Effector CD4-positive, alpha-beta T cell (primary cell): Measurements from ENCODE around the gene CPM.
"Not testable (repeated sequence)": the region's sequence is repeated elsewhere in the genome, so short reads cannot be mapped to it uniquely, and the experiment has no call there.

Experiments
- DNase-seq: peaks from one replicate; pipeline ENCODE4 v3.0.0-alpha.2; 2020

CPM gene

DNA sequence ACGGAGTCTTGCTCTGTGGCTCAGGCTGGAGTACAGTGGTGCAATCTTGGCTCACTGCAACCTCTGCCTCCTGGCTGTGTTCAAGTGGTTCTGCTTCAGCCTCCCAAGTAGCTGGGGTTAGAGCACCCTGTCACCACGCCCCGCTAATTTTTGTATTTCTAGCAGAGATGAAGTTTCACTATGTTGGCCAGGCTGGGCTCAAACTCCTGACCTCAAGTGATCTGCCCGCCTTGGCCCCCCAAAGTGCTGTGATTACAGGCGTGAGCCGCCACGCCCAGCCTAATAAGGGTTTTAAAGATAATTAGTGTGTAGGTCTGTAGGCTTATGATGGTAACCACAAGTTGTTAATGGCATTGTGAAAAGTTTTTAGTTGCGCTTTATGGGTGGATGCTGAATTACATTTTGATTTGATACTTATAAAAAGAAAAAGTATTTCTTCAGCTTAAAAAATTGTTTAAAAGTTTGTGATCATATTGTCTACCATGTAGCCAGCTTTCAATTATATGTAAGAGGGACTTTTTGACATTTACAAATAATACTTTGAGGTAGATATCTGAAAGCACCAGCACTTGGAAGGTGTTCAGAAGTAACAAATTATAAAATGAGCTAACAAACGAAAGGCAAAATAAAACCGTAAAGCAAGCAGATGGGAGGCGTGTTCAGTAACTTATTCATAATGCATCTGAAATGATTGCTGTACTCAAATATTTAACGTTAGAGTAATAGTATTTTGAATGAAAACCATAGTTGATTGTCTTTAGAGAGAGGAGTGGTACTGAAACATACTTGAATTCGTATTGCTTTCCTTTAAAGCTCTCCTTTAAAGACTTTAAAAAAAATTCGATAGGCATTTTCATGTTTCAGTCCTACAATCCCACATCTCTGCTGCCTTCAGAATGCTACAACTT is 87.9 kb downstream of the CPM start:
- DNase-seq, result no peak

DNA sequence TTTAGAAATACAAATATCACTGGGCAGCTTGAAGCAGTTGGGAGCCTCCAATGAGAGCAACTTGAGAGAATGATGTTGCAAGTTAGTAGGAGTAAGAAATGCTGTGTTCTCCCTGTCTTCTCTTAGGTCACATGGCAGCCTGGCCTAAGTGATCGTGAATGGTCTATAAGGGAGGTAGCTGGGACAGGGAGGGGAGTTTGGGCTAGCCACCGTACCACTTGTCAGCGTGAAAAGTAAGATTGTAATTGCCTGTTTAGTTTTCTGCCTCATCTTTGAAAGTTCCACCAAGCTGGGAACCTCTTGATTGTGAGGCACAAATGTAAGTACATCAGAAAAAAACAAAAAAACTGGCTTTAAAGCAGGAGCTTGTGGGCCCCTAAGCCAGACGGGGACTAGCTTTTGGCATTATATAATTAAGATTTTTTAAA is 88.6 kb downstream of the CPM start:
- no peak for DNase-seq

DNA sequence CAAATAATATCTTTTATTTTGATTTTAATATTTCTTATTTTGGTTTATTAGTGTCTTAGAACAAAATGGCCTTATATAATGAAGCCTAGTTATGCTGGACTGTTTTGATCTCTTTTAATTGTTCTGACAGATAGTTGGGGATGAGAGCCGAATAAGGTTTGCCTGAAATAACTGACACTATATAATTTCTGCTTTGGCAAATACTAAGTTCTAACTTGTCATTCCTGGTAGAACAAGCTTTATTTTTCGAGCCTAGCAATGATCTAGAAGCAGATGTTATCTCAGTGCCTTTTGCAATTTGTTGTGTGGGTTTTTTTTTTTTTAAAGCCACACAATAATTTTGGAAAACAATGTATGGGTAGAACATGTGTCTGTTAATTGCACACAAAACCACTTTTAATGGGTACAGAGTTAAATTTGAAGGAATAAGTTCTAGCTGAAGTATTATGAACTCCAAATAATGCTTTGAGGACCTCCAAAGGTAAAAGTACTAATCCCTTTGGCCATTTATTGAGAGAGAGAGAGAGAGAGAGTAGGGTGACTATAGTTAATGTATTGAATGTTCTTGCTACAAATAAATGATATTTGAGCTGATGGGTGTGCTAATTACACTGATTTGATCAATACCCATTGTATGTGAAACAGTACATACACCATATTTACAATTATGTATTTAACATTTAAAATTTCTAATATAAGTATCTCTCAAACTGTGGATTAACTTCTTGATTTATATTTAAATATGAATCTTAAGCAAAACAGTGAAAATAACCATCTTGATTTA is 90.0 kb downstream of the CPM start:
- DNase-seq, result no peak

DNA sequence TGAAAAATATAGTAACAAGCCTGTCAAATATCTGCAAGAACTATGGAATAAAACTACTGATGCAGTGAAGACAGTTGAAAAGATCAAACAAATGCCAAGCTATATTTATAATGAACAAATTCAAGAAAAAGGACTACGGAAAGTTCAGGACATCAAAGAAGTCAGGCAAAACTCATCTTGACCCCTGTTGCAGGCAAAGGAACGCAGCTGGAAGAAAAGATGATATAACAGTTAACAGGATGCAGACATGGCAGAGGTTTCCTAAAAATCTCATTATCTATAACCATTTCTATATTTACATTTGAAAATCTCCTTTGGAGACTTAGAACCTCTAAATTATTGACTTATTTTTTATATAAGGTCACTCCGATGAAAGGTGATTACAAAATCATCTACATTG is 90.8 kb downstream of the CPM start:
- no peak for DNase-seq

DNA sequence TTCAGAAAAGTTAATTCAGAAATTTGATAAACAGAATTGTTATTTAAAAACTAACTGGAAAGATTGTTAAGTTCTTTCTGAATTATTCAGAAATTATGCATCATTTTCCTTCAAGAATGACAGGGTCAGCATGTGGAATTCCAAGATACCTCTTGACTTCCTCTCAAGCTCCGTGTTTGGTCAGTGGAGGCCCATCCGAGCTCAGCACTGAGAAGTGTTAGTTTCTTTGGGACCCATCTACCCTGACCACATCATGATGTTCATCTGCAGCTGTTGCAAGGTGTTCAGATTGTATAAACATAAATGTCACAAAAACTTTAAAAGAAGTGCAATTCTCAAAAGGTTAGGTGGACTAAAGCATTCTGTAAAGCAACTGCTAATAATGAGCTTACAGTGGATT is 91.3 kb downstream of the CPM start:
- no peak for DNase-seq

DNA sequence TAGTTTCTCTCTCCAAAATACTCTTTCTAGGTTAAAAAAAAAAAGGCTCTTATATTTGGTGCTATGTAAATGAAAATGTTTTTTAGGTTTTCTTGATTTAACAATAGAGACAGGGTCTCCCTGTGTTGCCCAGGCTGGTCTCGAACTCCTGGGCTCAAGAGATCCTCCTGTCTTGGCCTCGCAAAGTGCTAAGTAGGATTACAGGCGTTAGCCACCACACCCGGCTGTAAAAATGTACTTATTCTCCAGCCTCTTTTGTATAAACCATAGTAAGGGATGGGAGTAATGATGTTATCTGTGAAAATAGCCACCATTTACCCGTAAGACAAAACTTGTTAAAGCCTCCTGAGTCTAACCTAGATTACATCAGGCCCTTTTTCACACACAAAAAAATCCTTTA is 91.8 kb downstream of the CPM start:
- DNase-seq, result not testable (repeated sequence)

DNA sequence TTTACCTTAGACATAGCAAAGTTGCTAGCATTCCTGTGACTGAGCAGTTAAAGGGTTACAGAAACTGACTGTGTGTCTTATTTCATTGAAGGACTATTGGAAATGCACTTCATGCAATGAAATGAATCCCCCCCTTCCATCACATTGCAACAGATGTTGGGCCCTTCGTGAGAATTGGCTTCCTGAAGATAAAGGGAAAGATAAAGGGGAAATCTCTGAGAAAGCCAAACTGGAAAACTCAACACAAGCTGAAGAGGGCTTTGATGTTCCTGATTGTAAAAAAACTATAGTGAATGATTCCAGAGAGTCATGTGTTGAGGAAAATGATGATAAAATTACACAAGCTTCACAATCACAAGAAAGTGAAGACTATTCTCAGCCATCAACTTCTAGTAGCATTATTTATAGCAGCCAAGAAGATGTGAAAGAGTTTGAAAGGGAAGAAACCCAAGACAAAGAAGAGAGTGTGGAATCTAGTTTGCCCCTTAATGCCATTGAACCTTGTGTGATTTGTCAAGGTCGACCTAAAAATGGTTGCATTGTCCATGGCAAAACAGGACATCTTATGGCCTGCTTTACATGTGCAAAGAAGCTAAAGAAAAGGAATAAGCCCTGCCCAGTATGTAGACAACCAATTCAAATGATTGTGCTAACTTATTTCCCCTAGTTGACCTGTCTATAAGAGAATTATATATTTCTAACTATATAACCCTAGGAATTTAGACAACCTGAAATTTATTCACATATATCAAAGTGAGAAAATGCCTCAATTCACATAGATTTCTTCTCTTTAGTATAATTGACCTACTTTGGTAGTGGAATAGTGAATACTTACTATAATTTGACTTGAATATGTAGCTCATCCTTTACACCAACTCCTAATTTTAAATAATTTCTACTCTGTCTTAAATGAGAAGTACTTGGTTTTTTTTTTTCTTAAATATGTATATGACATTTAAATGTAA is 93.5 kb downstream of the CPM start:
- DNase-seq, result no peak

DNA sequence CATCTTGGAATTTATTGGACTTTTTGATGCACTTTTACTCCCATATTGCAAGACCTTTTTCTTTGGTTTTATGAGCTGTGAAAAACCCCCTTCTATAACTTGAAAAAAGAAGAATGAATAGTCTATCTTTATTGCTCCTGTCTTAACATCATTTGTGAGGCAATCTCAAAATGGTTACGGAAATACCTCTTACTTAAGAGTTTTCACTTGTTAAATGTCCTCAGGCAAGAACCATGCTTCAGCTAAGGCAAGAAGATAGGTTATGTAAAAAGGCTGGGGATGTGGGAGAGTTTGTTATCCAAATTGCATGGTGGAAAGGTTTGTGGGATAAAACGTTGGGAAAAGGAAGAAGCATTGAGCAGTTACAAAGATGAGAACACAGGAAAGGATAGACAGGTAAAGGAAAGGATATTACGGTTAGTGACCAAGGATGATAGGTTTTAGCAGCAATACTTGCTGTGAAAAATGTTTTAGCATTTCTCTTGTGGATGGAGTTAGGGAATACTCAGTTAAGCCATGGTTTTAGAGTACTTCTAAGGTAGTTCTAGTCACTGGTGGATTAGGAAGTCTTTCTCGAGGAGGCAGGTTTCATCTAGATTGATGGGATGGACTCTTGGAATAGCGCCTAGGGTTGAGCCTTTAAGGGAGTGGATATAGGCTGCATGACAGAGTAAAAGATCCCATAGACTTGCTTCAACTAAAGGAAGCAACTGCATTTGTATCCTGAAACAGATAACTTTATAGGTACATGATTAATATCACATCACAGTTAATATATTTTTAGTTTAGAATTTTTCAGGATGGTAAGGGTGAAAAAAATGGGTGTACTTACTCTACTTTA is 94.7 kb downstream of the CPM start:
- no peak for DNase-seq

DNA sequence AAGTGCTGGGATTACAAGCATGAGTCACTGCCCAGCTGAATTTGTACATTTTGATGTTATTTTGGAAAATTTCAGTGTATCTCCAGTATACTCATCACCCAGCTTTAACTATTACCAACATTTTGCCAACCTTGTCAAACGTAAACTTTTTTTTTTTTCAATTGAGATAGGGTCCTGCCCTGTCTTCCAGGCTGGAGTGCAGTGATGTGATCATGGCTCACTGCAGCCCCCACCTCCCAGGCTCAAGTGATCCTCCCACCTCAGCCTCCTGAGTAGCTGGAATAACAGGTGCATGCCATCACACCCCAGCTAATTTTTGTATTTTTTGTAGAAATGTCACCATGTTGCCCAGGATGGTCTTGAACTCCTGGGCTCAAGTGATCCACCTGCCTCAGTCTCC is 95.8 kb downstream of the CPM start:
- no peak for DNase-seq

DNA sequence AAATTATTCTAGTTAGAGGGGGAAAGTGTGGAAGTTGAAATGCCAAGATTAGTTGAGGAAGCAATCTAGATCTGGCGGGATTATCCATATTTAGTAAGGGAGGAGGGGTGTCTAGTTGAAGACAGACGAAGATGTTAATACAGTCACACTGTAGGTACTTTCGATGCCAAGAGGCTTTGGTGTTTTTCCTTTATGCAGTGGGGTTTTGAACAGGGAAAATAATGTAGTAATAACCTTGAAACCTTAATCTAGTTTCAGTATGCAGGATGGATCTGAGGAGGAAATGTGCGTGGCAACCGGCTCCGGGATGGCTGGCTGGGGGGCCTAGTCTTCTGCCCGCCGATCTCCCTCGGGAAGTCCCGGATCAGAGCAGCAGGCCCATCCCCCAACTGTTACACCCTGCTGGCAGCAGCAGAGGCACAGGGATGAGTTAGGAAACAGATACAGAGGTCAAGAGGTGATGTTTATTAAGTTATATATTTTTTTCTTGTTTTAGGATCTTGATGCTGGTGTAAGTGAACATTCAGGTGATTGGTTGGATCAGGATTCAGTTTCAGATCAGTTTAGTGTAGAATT is 97.5 kb downstream of the CPM start:
- no peak for DNase-seq

DNA sequence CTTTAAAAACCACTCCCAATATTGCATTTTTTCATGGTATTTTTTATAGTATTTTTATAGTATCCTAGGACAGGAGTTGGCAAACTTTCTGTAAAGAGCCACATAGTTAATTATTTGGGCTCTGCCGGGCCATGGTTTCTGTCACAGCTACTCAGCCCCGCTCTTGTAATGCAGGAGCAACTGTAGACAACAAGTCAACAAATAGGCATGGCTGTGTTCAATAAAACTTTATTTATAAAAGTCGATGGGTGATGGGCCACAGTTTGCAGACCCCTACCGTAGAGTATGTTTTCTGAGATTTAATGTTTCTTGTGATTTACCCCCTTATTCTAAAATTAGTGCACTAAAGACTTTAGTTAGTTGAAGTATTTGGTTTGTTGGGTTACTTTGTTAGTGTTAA is 99.5 kb downstream of the CPM start:
- no peak for DNase-seq

DNA sequence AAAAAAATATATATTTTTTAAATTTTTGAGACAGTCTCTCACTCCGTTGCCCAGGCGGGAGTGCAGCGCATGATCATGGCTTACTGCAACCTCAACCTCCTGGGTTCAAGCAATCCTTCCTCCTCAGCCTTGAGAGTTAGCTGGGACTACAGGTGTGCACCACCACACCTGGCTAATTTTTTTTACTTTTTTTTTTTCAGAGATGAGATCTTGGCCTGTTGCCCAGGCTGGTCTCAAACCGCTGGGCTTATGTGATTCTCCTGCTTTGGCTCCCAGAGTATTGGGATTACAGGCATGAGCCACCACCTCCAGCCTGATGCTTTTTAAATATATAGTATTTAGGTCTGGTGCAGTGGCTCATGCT is 100.5 kb downstream of the CPM start:
- DNase-seq, result no peak

DNA sequence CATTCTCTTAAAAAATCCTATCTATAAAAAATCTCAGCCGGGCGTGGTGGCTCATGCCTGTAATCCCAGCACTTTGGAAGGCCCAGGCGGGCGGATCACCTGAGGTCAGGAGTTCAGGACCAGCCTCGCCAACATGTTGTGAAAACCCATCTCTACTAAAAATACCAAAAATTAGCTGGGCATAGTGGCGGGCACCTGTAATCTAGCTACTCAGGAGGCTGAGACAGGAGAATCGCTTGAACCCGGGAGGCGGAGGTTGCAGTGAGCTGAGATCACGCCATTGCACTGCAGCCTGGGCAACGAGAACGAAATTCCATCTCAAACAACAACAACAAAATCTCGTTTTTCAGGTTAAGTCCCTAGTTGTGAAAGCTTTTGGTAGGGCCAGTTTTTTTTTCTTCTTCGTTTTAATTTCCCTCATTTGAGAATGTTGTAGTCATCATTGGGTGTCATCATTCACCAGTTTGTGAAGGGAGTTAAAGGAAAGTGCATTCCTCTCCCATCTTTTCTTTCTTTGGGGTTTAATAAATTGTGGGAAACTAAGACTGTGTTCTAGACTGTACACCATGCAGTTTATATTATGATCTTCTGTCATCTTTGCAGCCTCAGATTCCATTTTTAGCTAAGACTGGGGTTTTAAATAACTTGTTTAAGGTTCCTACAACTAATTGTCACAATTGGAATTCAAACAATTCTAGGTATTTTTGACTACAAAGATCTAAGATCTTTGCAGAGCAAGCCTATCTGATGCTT is 101.0 kb downstream of the CPM start:
- no peak for DNase-seq

DNA sequence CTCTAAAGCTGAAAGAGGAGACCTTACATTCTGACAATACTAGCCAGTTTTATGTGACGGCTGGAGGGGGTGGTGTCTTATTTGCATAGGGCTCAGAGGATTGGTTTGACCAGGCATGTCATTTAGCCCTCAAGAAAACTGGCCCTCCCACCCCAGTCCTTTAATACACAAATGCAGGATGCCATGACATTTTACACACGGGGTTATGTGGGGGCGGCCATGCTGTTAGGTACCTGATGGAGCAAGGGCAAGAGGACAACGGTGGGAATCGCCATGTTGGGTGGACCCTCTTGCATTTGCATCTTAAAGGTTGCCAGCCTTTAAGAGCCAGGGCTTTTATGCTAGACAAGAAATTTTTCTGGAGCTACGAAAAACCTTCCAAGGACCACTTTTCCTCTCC is 101.7 kb downstream of the CPM start:
- DNase-seq, result no peak

DNA sequence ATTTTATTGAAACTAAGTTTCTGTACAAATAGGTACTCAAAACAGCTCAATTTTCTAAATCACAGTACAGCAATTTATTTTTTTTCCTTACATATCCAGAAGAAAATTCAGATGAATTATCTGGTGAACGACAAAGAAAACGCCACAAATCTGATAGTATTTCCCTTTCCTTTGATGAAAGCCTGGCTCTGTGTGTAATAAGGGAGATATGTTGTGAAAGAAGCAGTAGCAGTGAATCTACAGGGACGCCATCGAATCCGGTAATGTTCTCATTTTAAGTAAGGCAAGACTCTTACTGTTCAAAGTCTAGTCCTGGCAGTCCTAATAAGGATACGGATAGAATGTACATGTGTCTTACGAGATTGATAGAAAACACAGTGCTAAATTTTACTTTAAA is 104.3 kb downstream of the CPM start:
- DNase-seq, result no peak

DNA sequence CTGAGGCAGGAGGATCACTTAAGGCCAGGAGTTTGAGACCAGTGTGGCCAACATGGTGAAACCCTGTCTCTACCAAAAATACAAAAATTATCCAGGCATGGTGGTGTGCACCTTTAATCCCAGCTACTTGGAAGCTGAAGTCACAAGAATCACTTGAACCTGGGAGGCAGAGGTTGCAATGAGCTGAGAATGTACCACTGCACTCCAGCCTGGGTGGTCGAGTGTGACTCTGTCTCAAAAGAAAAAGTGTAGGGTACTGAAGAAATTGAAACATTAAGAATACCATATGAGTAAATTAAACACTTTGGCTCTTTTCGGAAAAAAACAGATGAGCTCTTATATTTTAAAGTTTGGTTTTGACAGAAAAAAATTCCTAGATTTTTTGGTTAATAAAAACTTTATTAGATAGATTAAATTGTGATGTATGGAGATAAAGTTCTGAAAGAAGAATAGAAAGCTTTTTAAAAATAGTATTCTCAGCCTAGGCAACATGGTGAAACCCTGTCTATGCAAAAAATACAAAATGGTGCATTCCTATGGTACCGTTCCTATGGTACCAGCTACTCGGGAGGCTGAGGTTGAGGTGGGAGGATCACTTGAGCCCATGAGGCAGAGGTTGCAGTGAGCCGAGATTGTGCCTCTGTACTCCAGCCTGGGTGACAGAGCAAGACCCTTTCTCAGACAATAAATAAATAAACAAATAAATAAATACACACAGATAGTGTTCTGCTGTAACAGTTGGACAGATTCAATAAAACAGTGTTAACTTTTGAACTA is 104.9 kb downstream of the CPM start:
- DNase-seq, result no peak

DNA sequence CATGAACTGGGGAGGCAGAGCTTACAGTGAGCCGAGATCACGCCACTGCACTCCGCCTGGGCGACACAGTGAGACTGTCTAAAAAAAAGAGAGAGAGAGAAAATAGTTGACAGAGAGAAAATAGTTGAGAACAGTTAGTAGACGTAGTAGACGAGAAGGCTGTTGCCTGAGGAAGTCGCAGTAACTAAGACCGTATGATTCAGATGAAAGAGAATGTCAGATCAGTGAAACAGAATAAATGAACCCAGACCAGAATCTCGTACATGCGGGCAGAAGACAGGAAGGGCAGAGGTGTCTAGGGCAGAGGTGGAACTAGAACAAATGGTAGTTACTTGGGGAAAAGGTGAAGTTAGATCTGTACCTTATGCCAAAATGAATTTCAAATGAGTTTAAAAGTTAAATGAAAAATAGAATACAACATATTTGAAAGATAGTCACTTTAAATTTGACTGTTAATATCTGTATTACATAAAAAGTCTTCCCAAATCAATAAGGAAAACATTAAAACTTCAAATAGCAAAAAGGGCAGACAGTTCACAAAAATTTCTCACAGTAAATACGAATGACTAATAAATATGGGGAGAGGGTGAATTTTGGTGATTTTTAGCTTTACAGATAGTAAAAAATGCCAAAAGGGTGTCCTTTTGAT is 107.3 kb downstream of the CPM start:
- DNase-seq, result no peak

DNA sequence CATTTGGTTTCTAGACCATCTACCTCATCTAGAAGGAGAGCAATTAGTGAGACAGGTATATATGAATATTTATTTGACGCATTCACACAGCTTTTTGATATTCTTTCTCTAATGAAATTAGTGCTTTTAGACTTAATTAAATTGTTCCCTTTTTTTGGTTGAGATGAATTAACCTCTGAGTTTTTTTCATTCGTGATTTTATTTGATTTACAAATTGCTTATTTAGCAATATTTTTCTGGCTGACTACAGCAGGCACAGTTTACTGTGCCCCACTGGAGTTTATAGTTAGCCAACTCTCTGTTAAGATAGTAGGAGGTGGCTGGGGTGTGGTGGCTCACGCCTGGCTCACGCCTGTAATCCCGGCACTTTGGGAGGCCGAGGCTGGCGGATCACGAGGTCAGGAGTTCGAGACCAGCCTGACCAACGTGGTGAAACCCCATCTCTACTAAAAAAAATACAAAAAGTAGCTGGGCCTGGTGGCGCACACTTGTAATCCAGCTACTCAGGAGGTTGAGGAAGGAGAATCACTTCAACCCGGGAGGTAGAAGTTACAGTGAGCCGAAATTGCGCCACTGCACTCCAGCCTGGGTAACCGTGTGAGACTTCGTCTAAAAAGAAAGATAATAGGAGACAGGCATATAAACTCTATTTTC is 108.2 kb downstream of the CPM start:
- DNase-seq, result no peak

DNA sequence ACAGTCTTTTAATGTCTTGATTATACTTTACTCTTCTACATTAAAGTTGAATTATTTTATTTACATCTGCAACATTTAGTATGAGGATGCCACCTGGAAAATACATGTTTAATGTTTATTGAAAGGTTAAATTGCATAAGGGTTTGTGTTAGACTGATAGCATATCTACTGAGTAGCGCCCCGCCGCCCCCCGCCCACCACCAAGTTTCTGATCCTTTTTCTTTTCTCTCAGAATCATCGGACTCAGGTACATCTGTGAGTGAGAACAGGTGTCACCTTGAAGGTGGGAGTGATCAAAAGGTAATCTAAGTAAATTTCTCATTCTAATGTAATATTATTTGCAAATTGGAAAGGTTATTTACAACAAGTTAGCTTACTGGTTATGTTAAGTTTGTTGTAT is 108.8 kb downstream of the CPM start:
- DNase-seq, result no peak
